ENCODE measurements around the gene CFAP61.

DNA sequence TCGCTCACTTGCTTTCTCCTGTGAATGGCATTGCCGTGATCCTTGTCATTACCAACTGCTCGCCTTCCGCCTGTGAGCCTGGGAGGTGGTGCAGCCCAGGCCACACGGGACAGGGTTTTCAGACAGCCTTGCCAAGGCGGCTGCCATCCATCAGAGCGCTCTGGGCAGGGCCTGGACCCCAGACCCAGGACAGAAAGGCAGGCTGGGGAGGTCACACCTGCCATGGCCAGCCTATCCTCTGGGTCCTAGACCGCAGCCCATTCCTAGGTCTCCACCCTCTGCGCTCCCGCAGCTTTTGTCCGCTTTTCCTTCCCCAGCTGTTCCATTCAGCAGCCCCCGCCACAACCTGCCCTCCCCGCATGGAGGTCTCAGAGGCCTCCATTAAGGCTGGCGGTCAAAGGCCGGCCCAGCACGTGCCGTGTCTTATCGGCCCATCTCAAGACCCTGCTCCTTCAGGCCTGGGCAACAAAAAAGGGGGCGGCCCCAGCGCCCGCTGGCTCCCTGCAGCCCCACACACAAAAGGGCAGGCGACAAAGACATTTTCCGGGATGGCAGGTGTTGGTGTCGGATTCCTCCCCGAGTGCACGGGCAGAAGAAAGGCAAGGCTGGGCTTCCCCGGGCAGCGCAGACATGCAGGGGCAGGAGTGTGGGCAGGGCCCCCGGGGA is 343.7 kb downstream of the CFAP61 start:
- TF ChIP-seq, protein P1, sequence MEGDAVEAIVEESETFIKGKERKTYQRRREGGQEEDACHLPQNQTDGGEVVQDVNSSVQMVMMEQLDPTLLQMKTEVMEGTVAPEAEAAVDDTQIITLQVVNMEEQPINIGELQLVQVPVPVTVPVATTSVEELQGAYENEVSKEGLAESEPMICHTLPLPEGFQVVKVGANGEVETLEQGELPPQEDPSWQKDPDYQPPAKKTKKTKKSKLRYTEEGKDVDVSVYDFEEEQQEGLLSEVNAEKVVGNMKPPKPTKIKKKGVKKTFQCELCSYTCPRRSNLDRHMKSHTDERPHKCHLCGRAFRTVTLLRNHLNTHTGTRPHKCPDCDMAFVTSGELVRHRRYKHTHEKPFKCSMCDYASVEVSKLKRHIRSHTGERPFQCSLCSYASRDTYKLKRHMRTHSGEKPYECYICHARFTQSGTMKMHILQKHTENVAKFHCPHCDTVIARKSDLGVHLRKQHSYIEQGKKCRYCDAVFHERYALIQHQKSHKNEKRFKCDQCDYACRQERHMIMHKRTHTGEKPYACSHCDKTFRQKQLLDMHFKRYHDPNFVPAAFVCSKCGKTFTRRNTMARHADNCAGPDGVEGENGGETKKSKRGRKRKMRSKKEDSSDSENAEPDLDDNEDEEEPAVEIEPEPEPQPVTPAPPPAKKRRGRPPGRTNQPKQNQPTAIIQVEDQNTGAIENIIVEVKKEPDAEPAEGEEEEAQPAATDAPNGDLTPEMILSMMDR (IDR thresholded peaks at IDR 0.05) = no peak
- no peak for TF ChIP-seq POLR2AphosphoS5 (IDR thresholded peaks at IDR 0.05)
- no peak for TF ChIP-seq EP300 (IDR thresholded peaks at IDR 0.05)

Data from suprapubic skin (tissue), 4 donors.